Activated CD8-positive, alpha-beta T cell treated with anti-CD3 and anti-CD28 coated beads for 36 hours (primary cell): Measurements from ENCODE around the gene PHLPP2. TPM values are rescaled to one million over a fixed set of nuclear protein-coding genes. Genes with fewer than 3 reads are reported as not detected.

Source experiments
- ATAC-seq: fragments of 200-7000 bp; cut with Tn5 transposase; one replicate; pipeline ENCODE4 v1.10.0; 2021; ENCODE audit warnings: mild to moderate bottlenecking, moderate library complexity
- CTCF ChIA-PET: fragments of 350-600 bp; sonication (Branson Sonifier 250); formaldehyde crosslinking; loops from one replicate; lab custom pipeline; 2021; ENCODE audit warnings: antibody characterized with exemption; lab: Charles Lee
- POLR2A ChIA-PET: fragments of 350-600 bp; sonication (Branson Sonifier 250); formaldehyde crosslinking; loops from one replicate; lab custom pipeline; 2021; ENCODE audit warnings: antibody characterized with exemption; lab: Charles Lee
- DNase-seq: peaks from one replicate; pipeline ENCODE4 v3.0.0-alpha.2; 2020
- H3K27ac Mint-ChIP-seq: one replicate; pipeline ENCODE4 v1.8.0; 2021; ENCODE audit warnings: mild to moderate bottlenecking, mixed read lengths
- H3K27me3 Mint-ChIP-seq: one replicate; pipeline ENCODE4 v1.8.0; 2021; ENCODE audit warnings: mixed read lengths
- H3K36me3 Mint-ChIP-seq: one replicate; pipeline ENCODE4 v1.8.0; 2021; ENCODE audit warnings: low read depth, mixed read lengths
- H3K4me1 Mint-ChIP-seq: one replicate; pipeline ENCODE4 v1.8.0; 2021; ENCODE audit warnings: low read depth, mixed read lengths
- H3K4me3 Mint-ChIP-seq: one replicate; pipeline ENCODE4 v1.8.0; 2021; ENCODE audit warnings: mild to moderate bottlenecking, moderate library complexity, mixed read lengths
- H3K9me3 Mint-ChIP-seq: one replicate; pipeline ENCODE4 v1.8.0; 2021; ENCODE audit warnings: mixed read lengths
- intact Hi-C: fragments of 100-400 bp; cut with micrococcal nuclease; formaldehyde crosslinking; loops from one replicate; pipeline ENCODE4 v1.10.0; 2022
- total RNA-seq, 2 experiments: library from RNA; stranded (reverse); gene quantifications; one replicate each; pipeline ENCODE4 v1.2.3, GENCODE V29; 2021
- TF ChIP-seq, protein P1 (sequence below): fragments of 200-600 bp; IDR thresholded peaks from one replicate; pipeline ENCODE4 v1.8.0; 2022; ENCODE audit warnings: antibody characterized with exemption, mild to moderate bottlenecking

The PHLPP2 gene
- total RNA-seq, 2 experiments from 2014 or later: 7.2 to 7.4 TPM

DNA sequence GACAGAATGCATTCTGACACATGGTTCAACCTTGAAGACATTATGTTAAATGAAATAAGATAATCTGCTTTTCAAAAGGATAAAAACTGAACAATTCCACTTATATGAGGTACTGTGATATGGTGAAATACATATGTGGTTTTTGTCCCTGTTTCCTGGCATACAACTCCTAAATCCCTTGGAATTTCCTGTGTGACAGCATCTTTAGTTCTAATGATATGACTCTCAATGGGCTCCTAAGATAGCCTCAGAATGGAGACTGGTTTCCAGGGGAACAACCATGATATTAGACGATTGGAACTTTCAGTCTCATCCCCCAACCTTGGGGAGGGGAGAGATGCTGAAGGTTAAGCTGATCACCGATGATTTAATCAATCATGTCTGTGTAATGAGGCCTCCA lies 37.7 kb upstream of the PHLPP2 start:
- intact Hi-C loops: no loop called here
- Mint-ChIP-seq H3K9me3 (no peaks in the 10 kb centered on the region), H3K4me1 (peaks cover 3% of the 10 kb centered on the region), H3K36me3 (peaks cover 11% of the 10 kb centered on the region), H3K4me3 (no peak overlapping the region), H3K27ac (no peak overlapping the region), H3K27me3 (no peaks in the 10 kb centered on the region)
- DNase-seq: no peak
- ATAC-seq: no peak
- ChIA-PET CTCF (no interaction called here), POLR2A (interaction anchor here (0.6 to 1.1 kb wide), 2 partner anchors 43 to 46 kb away, joined by 3 read pairs; no protein-coding TSS in a partner anchor)
- TF ChIP-seq, protein P1, sequence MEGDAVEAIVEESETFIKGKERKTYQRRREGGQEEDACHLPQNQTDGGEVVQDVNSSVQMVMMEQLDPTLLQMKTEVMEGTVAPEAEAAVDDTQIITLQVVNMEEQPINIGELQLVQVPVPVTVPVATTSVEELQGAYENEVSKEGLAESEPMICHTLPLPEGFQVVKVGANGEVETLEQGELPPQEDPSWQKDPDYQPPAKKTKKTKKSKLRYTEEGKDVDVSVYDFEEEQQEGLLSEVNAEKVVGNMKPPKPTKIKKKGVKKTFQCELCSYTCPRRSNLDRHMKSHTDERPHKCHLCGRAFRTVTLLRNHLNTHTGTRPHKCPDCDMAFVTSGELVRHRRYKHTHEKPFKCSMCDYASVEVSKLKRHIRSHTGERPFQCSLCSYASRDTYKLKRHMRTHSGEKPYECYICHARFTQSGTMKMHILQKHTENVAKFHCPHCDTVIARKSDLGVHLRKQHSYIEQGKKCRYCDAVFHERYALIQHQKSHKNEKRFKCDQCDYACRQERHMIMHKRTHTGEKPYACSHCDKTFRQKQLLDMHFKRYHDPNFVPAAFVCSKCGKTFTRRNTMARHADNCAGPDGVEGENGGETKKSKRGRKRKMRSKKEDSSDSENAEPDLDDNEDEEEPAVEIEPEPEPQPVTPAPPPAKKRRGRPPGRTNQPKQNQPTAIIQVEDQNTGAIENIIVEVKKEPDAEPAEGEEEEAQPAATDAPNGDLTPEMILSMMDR: no peak

DNA sequence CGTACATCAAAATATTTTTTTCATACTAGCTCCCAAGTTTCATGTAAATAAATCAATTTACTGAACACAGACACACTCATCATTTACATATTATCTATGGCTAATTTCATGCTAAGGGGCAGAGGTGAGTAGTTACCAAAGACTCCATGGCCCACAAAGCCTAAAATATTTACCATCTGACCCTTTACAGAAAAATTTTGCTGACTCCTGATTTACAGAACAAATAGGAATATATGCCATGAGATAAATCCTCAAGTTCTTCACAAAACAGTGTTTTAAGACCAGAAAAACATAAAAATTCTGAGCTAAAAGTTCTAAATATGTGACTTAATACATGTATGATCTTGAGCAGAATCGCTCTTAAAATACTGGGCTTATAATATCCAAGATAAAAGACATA lies 36.6 kb upstream of the PHLPP2 start:
- peaks cover 17% of the 10 kb centered on the region for H3K36me3 Mint-ChIP-seq

DNA sequence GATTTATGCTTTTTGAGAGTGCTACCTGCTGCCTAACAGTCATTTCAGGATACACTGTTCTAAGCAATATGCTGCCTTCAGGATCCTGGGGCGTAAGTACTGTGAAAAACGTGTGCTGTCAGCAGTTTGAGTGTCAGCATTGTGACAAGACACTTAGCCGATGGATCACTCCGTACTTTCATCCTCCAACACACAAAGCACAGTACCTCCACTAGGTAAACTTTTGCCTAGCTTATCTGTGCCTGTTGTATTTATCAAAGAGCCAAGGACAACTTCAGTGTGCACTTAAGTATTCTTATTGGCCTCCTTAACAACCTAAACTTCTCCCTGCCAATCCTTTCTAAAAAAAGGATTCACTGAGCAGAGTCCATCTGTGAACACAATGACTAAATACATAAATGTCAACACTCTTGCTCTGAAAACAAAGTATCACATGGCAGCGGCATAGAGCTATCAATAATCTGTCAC lies 33.8 kb upstream of the PHLPP2 start:
- peaks cover 25% of the 10 kb centered on the region for H3K36me3 Mint-ChIP-seq
- intact Hi-C loops: no loop called here
- no peak overlapping the region for H3K4me3 Mint-ChIP-seq
- H3K27ac Mint-ChIP-seq: no peak overlapping the region
- H3K9me3 Mint-ChIP-seq: no peaks in the 10 kb centered on the region
- DNase-seq: no peak
- TF ChIP-seq, protein P1: no peak
- H3K27me3 Mint-ChIP-seq: no peaks in the 10 kb centered on the region
- ChIA-PET CTCF (no interaction called here), POLR2A (no interaction called here)
- ATAC-seq: no peak
- peaks cover 4% of the 10 kb centered on the region for H3K4me1 Mint-ChIP-seq

More for the DNA sequence above, 36.6 kb upstream of the PHLPP2 start:
- Mint-ChIP-seq H3K9me3 (no peaks in the 10 kb centered on the region), H3K27ac (no peak overlapping the region), H3K4me3 (no peak overlapping the region), H3K27me3 (no peaks in the 10 kb centered on the region), H3K4me1 (no peaks in the 10 kb centered on the region)
- TF ChIP-seq, protein P1: no peak
- ChIA-PET POLR2A (no interaction called here), CTCF (interaction anchor here (0.8 to 1.1 kb wide), 2 partner anchors 18 to 121 kb away, joined by 3 to 4 read pairs; no protein-coding TSS in a partner anchor)
- intact Hi-C loops: no loop called here
- no peak for ATAC-seq
- DNase-seq: no peak

DNA sequence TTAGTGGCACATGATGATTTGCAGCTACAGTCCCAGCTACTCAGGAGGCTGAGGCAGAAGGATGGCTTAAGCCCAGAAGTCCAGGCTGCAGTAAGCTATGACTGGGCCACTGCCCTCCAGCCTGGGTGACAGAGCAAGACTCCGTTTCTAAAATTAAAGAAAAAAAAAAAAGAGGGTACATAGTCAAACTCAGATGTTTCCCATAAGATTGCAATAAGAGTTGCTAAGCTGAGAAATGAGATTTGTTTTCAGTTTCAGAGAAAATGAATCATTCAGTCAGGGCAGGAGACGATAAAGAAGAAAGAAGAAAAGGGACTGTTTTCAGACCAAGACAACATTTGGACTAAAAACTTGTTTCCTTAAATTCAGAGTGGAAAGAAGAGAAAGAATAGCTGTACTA lies 30.2 kb upstream of the PHLPP2 start:
- no peaks in the 10 kb centered on the region for H3K9me3 Mint-ChIP-seq
- H3K4me3 Mint-ChIP-seq: no peak overlapping the region
- H3K36me3 Mint-ChIP-seq: peaks cover 32% of the 10 kb centered on the region
- no peaks in the 10 kb centered on the region for H3K27me3 Mint-ChIP-seq
- CTCF ChIA-PET: interaction anchor here (0.8 kb wide), 1 partner anchor 128 kb away, joined by 3 read pairs; no protein-coding TSS in a partner anchor
- POLR2A ChIA-PET: interaction anchor here (0.7 to 0.9 kb wide), 2 partner anchors 88 to 318 kb away, joined by 3 read pairs; no protein-coding TSS in a partner anchor
- DNase-seq (no peak), ATAC-seq (peak; percentile 24)
- H3K27ac Mint-ChIP-seq: no peak overlapping the region
- TF ChIP-seq, protein P1: no peak
- intact Hi-C loops: no loop called here
- peaks cover 4% of the 10 kb centered on the region for H3K4me1 Mint-ChIP-seq

DNA sequence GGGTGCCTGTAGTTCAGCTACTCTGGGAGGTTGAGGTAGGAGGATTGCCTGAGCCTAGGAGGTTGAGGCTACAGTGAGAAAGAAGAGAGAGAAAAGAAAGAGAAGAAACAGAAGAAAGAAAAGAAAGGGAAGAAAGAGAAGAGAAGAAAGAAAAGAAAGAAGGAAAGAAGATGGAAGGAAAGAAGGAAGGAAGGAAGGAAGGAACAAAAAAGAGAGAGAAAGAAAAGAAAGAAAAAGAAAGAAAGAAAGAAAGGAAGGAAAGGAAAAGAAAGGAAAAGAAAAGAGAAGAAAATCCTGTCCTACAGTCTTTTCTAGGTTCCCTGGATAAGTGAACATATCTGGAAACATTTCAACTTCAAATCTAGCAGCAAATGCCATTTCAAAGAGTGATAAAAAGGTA lies 29.6 kb upstream of the PHLPP2 start:
- intact Hi-C loops: no loop called here
- TF ChIP-seq, protein P1: peak; percentile 36
- H3K27me3 Mint-ChIP-seq: no peaks in the 10 kb centered on the region
- ATAC-seq (no peak), DNase-seq (no peak)
- ChIA-PET POLR2A (no interaction called here), CTCF (no interaction called here)
- peak overlapping the region; percentile 27 for H3K27ac Mint-ChIP-seq
- H3K4me1 Mint-ChIP-seq: peaks cover 4% of the 10 kb centered on the region
- H3K9me3 Mint-ChIP-seq: no peaks in the 10 kb centered on the region
- H3K4me3 Mint-ChIP-seq: no peak overlapping the region
- H3K36me3 Mint-ChIP-seq: peaks cover 33% of the 10 kb centered on the region
